ENCODE data around the gene RPUSD1.
"Not testable (repeated sequence)": the region's sequence is repeated elsewhere in the genome, so short reads cannot be mapped to it uniquely, and the experiment has no call there.

RPUSD1 gene, protein sequence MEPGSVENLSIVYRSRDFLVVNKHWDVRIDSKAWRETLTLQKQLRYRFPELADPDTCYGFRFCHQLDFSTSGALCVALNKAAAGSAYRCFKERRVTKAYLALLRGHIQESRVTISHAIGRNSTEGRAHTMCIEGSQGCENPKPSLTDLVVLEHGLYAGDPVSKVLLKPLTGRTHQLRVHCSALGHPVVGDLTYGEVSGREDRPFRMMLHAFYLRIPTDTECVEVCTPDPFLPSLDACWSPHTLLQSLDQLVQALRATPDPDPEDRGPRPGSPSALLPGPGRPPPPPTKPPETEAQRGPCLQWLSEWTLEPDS

DNA sequence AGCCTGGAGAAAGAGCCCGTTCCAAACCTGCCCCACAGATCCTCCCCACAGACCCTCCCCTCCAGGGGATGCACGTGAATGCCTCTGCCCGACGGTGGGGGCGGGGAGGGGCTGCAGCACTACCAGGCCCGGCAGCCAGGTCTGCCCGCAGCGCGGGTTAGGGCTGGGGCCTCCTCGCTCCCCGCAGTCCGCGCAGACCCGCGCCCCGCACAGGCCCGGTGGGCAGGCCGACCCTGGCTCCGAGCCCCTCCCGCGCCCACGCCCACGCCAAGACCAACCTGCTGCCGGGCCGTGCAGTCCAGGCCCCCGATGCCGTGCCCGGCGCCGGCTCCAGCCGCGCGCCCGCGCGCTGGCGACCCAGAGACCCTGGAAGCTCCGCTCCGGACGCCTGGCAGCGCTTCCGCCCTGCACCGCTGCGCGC lies at the start of gene RPUSD1:
Gene RPUSD1 (minus strand): TSS at position 404 of the 421 bp plus-strand sequence. CDS start 644 bp downstream, outside the sequence.
- DNase-seq (ENCODE audit: extremely low read depth in 1 of 2, low read depth in 1 of 2): no peak

DNA sequence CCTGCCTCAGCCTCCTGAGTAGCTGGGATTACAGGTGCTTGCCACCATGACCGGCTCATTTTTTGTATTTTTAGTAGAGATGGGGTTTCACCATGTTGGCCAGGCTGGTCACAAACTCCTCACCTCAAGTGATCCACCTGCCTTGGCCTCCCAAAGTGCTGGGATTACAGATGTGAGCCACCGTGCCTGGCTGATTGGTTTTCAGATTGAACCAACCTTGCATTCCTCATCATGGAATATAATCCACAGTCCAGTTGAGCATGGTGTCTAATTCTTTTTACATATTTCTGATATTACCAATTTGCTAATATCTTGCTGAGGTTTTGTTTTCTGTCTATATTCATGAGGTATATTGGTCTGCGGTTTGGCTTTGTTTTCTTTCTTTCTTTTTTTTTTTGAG lies 48.6 kb upstream of the RPUSD1 start:
- not testable (repeated sequence) for DNase-seq (ENCODE audit: extremely low read depth in 1 of 2, low read depth in 1 of 2)

- DNase-seq (ENCODE audit: extremely low read depth in 1 of 2, low read depth in 1 of 2): no peak
These were observed 48.0 kb upstream of the RPUSD1 start for GRCh38 chr16:836221-836620.

DNA sequence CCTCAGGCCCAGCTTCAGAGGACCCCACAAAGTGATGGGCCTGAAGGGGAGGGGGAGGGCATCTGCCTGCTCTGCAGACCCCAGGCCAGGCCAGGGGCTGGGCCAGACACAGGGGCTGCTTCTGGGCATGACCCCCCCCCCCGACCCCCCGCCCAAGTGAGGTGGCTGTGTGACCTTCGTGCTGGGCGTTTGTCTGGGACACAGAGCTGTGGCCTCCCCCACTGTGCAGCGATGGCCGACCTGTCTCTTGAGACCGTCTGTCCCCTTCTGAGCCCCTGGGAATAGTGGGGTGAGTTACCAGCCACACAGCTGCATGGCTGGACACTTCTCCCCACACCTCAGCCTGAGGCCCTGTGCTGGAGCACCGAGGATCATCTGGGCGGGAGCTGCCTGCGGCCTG lies 47.2 kb upstream of the RPUSD1 start:
- no peak for DNase-seq (ENCODE audit: extremely low read depth in 1 of 2, low read depth in 1 of 2)

DNA sequence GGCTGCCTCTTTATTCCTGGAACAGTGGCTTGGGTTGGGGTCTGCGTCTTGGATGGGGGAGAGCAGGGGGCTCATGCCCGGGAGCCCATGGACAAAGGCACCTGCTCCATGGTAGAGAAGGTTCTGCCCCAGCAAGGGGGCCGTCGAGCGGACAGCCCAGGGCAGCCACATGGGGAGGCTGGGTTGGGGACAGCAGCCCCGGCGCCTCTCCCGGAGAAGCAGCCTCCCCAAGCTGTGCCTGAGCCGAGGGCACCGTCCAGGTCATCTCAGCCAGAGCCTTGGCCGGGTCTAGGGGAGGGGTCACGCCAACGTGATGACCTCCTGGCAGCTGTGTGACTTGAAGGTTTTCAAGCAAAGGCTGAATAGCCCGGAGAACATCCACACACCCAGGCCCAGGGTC lies 45.2 kb upstream of the RPUSD1 start:
- DNase-seq (ENCODE audit: extremely low read depth in 1 of 2, low read depth in 1 of 2): no peak

DNA sequence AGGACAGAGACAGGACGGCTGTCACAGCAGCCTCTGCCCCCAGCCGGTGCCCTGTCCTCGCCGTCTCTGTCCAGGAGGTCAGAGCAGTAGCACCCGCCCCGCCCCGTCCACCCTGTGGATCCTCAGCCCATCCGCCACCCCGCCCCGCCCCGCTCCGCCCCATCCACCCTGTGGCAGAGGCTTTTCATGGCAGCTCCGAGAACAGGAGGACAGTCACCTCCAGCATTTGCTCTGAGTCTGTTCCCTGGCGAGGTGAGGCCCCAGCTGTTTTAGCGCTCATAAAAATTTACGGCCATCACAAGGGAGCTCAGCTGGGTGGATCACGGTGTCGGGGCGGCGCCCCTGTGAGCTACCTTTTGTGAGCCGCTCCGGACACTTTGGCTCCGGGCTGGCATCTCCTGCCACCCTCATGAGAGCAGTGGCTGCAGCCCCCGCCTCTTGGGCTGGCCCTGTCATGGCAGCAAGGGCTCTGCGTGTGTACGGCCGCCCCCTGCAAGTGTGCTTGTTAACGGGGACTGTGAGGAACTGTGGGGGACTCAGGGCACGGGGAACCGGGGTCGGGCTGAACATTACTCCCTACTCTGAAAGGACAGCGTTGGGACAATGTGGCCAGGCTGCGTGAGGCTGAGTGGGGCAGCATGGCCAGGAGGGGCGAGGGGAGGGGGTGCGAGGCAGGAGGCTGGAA lies 44.6 kb upstream of the RPUSD1 start:
- no peak for DNase-seq (ENCODE audit: extremely low read depth in 1 of 2, low read depth in 1 of 2)

- no peak for DNase-seq (ENCODE audit: extremely low read depth in 1 of 2, low read depth in 1 of 2)
These were observed 43.6 kb upstream of the RPUSD1 start for GRCh38 chr16:831571-832413.

GRCh38 chr16:830871-831570 lies 42.8 kb upstream of the RPUSD1 start:
- DNase-seq (ENCODE audit: extremely low read depth in 1 of 2, low read depth in 1 of 2): no peak

DNA sequence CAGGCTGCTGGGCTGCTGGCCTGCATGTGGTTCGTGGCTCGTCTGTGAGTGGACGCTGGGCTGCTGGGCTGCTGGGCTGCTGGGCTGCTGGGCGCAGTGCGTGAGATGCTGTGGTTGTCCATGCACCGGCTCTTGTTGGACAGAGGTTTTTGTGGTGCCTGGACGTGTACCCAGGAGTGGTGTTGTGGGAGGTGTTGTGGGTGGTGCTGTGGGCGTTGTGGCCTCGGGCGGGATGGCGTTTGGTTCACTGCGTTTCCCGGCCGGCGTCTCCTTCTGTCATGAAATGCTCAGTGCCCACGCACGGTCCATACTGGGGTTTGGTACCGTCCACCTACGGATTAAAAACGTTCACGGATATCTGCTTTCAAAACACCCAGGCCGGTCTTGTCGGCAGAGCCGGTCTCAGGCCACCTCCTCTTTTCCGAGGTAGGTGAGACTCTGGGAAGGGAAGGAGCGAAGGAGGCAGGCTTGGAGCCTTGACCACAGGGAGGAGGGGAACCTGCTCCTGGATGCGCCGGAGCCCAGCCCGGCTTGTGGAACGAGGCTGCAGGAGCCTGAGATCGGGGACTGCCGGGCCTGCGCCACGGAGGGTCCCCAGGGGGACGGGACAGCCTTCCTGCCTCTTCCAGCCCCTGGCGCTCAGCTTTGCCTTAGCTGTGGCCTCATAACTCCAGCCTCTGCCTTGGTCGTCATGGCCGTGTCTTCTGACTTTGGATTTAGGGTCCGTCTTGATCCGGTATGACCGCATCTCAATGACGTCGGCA lies 42.1 kb upstream of the RPUSD1 start:
- DNase-seq (ENCODE audit: extremely low read depth in 1 of 2, low read depth in 1 of 2): no peak

GRCh38 chr16:828891-829290 lies 40.7 kb upstream of the RPUSD1 start:
- DNase-seq (ENCODE audit: extremely low read depth in 1 of 2, low read depth in 1 of 2): no peak

DNA sequence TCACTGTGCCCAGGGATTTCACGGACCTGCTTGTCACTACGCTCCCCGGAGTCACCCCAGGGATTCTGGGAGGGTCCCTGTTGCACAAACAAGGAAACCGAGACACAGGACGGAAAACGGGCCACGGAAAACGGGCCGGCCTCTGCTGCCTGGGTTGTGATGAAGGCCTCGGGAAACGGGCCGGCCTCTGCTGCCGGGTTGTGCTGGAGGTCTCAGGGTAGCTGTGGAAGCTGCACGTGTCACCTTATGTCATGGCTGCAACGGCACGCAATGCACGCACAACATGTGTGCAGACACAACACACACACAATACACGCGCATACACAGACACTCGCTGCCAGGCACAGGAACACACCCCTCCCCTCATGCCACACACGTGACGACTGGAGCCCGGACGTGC lies 39.3 kb upstream of the RPUSD1 start:
- DNase-seq (ENCODE audit: extremely low read depth in 1 of 2, low read depth in 1 of 2): no peak

- DNase-seq (ENCODE audit: extremely low read depth in 1 of 2, low read depth in 1 of 2): no peak
These were observed 37.3 kb upstream of the RPUSD1 start for GRCh38 chr16:825341-826061.

- no peak for DNase-seq (ENCODE audit: extremely low read depth in 1 of 2, low read depth in 1 of 2)
These were observed 36.4 kb upstream of the RPUSD1 start for GRCh38 chr16:824601-825000.

- no peak for DNase-seq (ENCODE audit: extremely low read depth in 1 of 2, low read depth in 1 of 2)
These were observed 36.0 kb upstream of the RPUSD1 start for GRCh38 chr16:824194-824593.

DNA sequence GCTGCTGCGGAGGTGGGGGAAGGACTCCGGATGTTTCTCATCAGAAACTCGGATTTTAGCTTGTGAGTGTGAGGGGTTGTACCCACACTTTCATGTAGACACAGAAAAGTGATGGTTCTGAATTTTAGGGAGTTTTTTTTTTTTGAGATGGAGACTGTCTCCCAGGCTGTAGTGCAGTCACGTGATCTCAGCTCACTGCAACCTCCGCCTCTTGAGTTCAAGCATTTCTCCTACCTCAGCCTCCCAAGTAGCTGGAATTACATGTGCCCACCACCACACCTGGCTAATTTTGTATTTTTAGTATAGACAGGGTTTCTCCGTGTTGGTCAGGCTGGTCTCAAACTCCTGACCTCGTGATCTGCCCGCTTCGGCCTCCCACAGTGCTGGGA lies 34.7 kb upstream of the RPUSD1 start:
- no peak for DNase-seq (ENCODE audit: extremely low read depth in 1 of 2, low read depth in 1 of 2)

- no peak for DNase-seq (ENCODE audit: extremely low read depth in 1 of 2, low read depth in 1 of 2)
These were observed 34.2 kb upstream of the RPUSD1 start for GRCh38 chr16:822174-822908.

GRCh38 chr16:821751-822150 lies 33.6 kb upstream of the RPUSD1 start:
- no peak for DNase-seq (ENCODE audit: extremely low read depth in 1 of 2, low read depth in 1 of 2)

- no peak for DNase-seq (ENCODE audit: extremely low read depth in 1 of 2, low read depth in 1 of 2)
These were observed 32.6 kb upstream of the RPUSD1 start for GRCh38 chr16:820748-821147.

- not testable (repeated sequence) for DNase-seq (ENCODE audit: extremely low read depth in 1 of 2, low read depth in 1 of 2)
These were observed 31.8 kb upstream of the RPUSD1 start for GRCh38 chr16:820044-820408.
